Thyroid gland (tissue), 4 donors: Measurements from ENCODE around the gene STXBP1.

Source experiments
- POLR2A ChIP-seq, 2 donors: fragments of 450-650 bp; IDR thresholded peaks; one replicate each; pipeline ENCODE4 v1.6.1; 2017; ENCODE audit warnings: antibody characterized with exemption in 2 of 2, mild to moderate bottlenecking in 2 of 2, moderate library complexity in 1 of 2
- TF ChIP-seq, protein P1 (sequence below), 6 experiments: fragments of 200-600 bp in 3 of 6; fragments of 450-650 bp in 3 of 6; sonication (generic) in 3 of 6; IDR thresholded peaks; one replicate each; pipeline ENCODE4 v1.5.1; 2016 to 2019; ENCODE audit warnings: antibody characterized with exemption in 6 of 6, mild to moderate bottlenecking in 2 of 6, inconsistent platforms in 1 of 6, moderate library complexity in 1 of 6

DNA sequence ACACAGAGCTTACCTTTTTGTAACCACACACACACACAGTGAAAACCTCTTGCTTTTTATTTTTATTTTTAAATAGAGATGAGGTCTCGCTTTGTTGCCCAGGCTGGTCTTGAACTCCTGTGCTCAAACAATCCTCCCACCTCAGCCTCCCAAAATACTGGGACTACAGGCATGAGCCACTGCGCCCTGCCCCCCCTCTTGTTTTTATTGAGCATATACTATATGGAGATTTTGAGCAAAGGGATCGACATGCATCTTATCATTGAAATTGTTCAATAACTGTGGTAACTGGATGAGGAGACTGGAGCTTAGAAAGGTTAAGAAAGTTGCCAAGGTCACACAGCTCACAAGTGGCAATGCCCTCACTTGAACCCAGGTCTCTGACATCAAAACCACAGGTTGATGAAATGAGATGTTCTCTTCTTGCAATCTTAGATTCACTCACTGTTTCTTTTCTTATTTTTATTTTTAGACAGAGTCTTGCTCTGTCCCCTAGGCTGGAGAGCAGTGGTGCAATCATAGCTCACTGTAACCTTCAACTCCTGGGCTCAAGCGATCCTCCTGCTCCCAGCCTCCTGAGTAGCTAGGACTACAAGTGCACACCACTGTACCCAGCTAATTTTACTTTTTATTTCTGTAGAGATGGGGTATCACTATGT is 26.8 kb upstream of the STXBP1 start:
- TF ChIP-seq, protein P1, sequence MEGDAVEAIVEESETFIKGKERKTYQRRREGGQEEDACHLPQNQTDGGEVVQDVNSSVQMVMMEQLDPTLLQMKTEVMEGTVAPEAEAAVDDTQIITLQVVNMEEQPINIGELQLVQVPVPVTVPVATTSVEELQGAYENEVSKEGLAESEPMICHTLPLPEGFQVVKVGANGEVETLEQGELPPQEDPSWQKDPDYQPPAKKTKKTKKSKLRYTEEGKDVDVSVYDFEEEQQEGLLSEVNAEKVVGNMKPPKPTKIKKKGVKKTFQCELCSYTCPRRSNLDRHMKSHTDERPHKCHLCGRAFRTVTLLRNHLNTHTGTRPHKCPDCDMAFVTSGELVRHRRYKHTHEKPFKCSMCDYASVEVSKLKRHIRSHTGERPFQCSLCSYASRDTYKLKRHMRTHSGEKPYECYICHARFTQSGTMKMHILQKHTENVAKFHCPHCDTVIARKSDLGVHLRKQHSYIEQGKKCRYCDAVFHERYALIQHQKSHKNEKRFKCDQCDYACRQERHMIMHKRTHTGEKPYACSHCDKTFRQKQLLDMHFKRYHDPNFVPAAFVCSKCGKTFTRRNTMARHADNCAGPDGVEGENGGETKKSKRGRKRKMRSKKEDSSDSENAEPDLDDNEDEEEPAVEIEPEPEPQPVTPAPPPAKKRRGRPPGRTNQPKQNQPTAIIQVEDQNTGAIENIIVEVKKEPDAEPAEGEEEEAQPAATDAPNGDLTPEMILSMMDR (IDR thresholded peaks at IDR 0.05), result no peak
- TF ChIP-seq POLR2A (IDR thresholded peaks at IDR 0.05), result no peak
